Activated T-cell treated with anti-CD3 and anti-CD28 coated beads for 24 hours (primary cell): ENCODE data around the gene ADARB2.

Experiments used
- DNase-seq: peaks from one replicate; pipeline ENCODE4 v3.0.0-alpha.2; 2020; ENCODE audit warnings: low read depth

ADARB2 gene

GRCh38 chr10:1524540-1524939, 212.8 kb downstream of the ADARB2 start:
- DNase-seq = no peak

- DNase-seq = no peak
Observed at GRCh38 chr10:1523221-1523620, 214.1 kb downstream of the ADARB2 start.

GRCh38 chr10:1522237-1522636, 215.1 kb downstream of the ADARB2 start:
- DNase-seq = no peak

GRCh38 chr10:1521741-1522140, 215.6 kb downstream of the ADARB2 start:
- no peak for DNase-seq

GRCh38 chr10:1520909-1521565, 216.3 kb downstream of the ADARB2 start:
- DNase-seq = no peak

- DNase-seq = no peak
Observed at GRCh38 chr10:1519391-1519790, 217.9 kb downstream of the ADARB2 start.

GRCh38 chr10:1517684-1518083, 219.6 kb downstream of the ADARB2 start:
- no peak for DNase-seq

GRCh38 chr10:1516492-1517165, 220.7 kb downstream of the ADARB2 start:
- DNase-seq = no peak

GRCh38 chr10:1515780-1516491, 221.4 kb downstream of the ADARB2 start:
- no peak for DNase-seq

- DNase-seq = no peak
Observed at GRCh38 chr10:1515121-1515779, 222.1 kb downstream of the ADARB2 start.

GRCh38 chr10:1514681-1515080, 222.6 kb downstream of the ADARB2 start:
- DNase-seq = no peak

- no peak for DNase-seq
Observed at GRCh38 chr10:1513221-1513620, 224.1 kb downstream of the ADARB2 start.

GRCh38 chr10:1509011-1509530, 228.3 kb downstream of the ADARB2 start:
- DNase-seq = no peak

- no peak for DNase-seq
Observed at GRCh38 chr10:1508096-1508495, 229.2 kb downstream of the ADARB2 start.

GRCh38 chr10:1507436-1507835, 229.9 kb downstream of the ADARB2 start:
- DNase-seq = no peak

GRCh38 chr10:1504940-1505339, 232.4 kb downstream of the ADARB2 start:
- no peak for DNase-seq

GRCh38 chr10:1504286-1504685, 233.0 kb downstream of the ADARB2 start:
- no peak for DNase-seq

- DNase-seq = no peak
Observed at GRCh38 chr10:1502451-1502850, 234.9 kb downstream of the ADARB2 start.

- DNase-seq = no peak
Observed at GRCh38 chr10:1499359-1499957, 237.9 kb downstream of the ADARB2 start.

GRCh38 chr10:1498746-1499358, 238.5 kb downstream of the ADARB2 start:
- DNase-seq = no peak

GRCh38 chr10:1495915-1496517, 241.3 kb downstream of the ADARB2 start:
- no peak for DNase-seq
